Activated T-helper 2 cell treated with anti-CD3 and anti-CD28 coated beads, Interferon-gamma antibody, Interleukin-2, Interleukin-4, amounts not matched to agents 10 μg/mL and 5 μg/mL and 100 μg/mL, durations not matched to agents 14 hours and 24 hours and 36 hours (primary cell): ENCODE measurements around the gene FBLN1. TPM values are rescaled to one million over a fixed set of nuclear protein-coding genes. Genes with fewer than 3 reads are reported as not detected.
"Not testable (repeated sequence)": the region's sequence is repeated elsewhere in the genome, so short reads cannot be mapped to it uniquely, and the experiment has no call there.

Experiments used
- DNase-seq: peaks from one replicate; pipeline ENCODE4 v3.0.0; 2021; ENCODE audit warnings: low spot score
- H3K27ac Mint-ChIP-seq: one replicate; pipeline ENCODE4 v1.8.0; 2021; ENCODE audit warnings: mixed read lengths
- H3K27me3 Mint-ChIP-seq: one replicate; pipeline ENCODE4 v1.8.0; 2021; ENCODE audit warnings: low read depth, mixed read lengths
- H3K36me3 Mint-ChIP-seq: one replicate; pipeline ENCODE4 v1.8.0; 2021; ENCODE audit warnings: low read depth, mixed read lengths
- H3K4me1 Mint-ChIP-seq: one replicate; pipeline ENCODE4 v1.8.0; 2021; ENCODE audit warnings: low read depth, mixed read lengths
- H3K4me3 Mint-ChIP-seq: one replicate; pipeline ENCODE4 v1.8.0; 2021; ENCODE audit warnings: low read depth, mild to moderate bottlenecking, moderate library complexity, mixed read lengths
- H3K9me3 Mint-ChIP-seq: one replicate; pipeline ENCODE4 v1.8.0; 2021; ENCODE audit warnings: mixed read lengths
- intact Hi-C: fragments of 100-400 bp; cut with micrococcal nuclease; formaldehyde crosslinking; loops from one replicate; pipeline ENCODE4 v1.15.1; 2023
- total RNA-seq: library from RNA; stranded (reverse); gene quantifications from 2 replicates; pipeline ENCODE4 v1.2.3, GENCODE V29; 2022

Gene FBLN1
- total RNA-seq, 1 donor from 2014 or later = not detected

- Mint-ChIP-seq H3K4me3 (no peak overlapping the region), H3K36me3 (no peaks in the 10 kb centered on the region), H3K9me3 (no peaks in the 10 kb centered on the region), H3K4me1 (no peaks in the 10 kb centered on the region), H3K27me3 (no peaks in the 10 kb centered on the region), H3K27ac (no peak overlapping the region)
- DNase-seq = no peak
- intact Hi-C loops = no loop called here
Observed at GRCh38 chr22:45529105-45529504, 26.4 kb downstream of the FBLN1 start.

GRCh38 chr22:45529971-45530575 lies 27.4 kb downstream of the FBLN1 start:
- Mint-ChIP-seq H3K27ac (no peak overlapping the region), H3K4me3 (no peak overlapping the region), H3K4me1 (no peaks in the 10 kb centered on the region), H3K36me3 (no peaks in the 10 kb centered on the region), H3K9me3 (no peaks in the 10 kb centered on the region), H3K27me3 (no peaks in the 10 kb centered on the region)
- DNase-seq = no peak
- intact Hi-C loops = no loop called here

- DNase-seq = no peak
- Mint-ChIP-seq H3K36me3 (no peaks in the 10 kb centered on the region), H3K9me3 (no peaks in the 10 kb centered on the region), H3K4me1 (no peaks in the 10 kb centered on the region), H3K27ac (no peak overlapping the region), H3K4me3 (no peak overlapping the region), H3K27me3 (no peaks in the 10 kb centered on the region)
- intact Hi-C loops = no loop called here
Observed at GRCh38 chr22:45531441-45532234, 29.0 kb downstream of the FBLN1 start.

- intact Hi-C loops = no loop called here
- no peaks in the 10 kb centered on the region for H3K4me1 Mint-ChIP-seq
- H3K36me3 Mint-ChIP-seq = no peaks in the 10 kb centered on the region
- H3K27ac Mint-ChIP-seq = no peak overlapping the region
- no peak overlapping the region for H3K4me3 Mint-ChIP-seq
- no peak for DNase-seq
- H3K27me3 Mint-ChIP-seq = no peaks in the 10 kb centered on the region
- no peaks in the 10 kb centered on the region for H3K9me3 Mint-ChIP-seq
Observed at GRCh38 chr22:45532235-45532631, 29.6 kb downstream of the FBLN1 start.

GRCh38 chr22:45533703-45534102 lies 31.0 kb downstream of the FBLN1 start:
- Mint-ChIP-seq H3K4me1 (no peaks in the 10 kb centered on the region), H3K4me3 (no peak overlapping the region), H3K27ac (no peak overlapping the region), H3K36me3 (no peaks in the 10 kb centered on the region), H3K9me3 (no peaks in the 10 kb centered on the region), H3K27me3 (no peaks in the 10 kb centered on the region)
- intact Hi-C loops = no loop called here
- no peak for DNase-seq

- Mint-ChIP-seq H3K9me3 (no peaks in the 10 kb centered on the region), H3K27ac (no peak overlapping the region), H3K4me1 (no peaks in the 10 kb centered on the region), H3K27me3 (no peaks in the 10 kb centered on the region), H3K36me3 (no peaks in the 10 kb centered on the region), H3K4me3 (no peak overlapping the region)
- intact Hi-C loops = no loop called here
- no peak for DNase-seq
Observed at GRCh38 chr22:45534339-45535192, 31.9 kb downstream of the FBLN1 start.

- Mint-ChIP-seq H3K9me3 (no peaks in the 10 kb centered on the region), H3K4me3 (no peak overlapping the region)
Observed at GRCh38 chr22:45535290-45535689, 32.6 kb downstream of the FBLN1 start.

GRCh38 chr22:45535835-45536234 lies 33.2 kb downstream of the FBLN1 start:
- DNase-seq, H3K9me3 Mint-ChIP-seq, intact Hi-C loops, H3K4me3 Mint-ChIP-seq, H3K27me3 Mint-ChIP-seq, H3K27ac Mint-ChIP-seq, H3K36me3 Mint-ChIP-seq, H3K4me1 Mint-ChIP-seq: not testable (repeated sequence)

More at GRCh38 chr22:45535290-45535689, 32.6 kb downstream of the FBLN1 start:
- Mint-ChIP-seq H3K4me1 (no peaks in the 10 kb centered on the region), H3K36me3 (no peaks in the 10 kb centered on the region), H3K27me3 (no peaks in the 10 kb centered on the region), H3K27ac (no peak overlapping the region)
- no peak for DNase-seq
- intact Hi-C loops = no loop called here

- no peaks in the 10 kb centered on the region for H3K9me3 Mint-ChIP-seq
- no peak overlapping the region for H3K27ac Mint-ChIP-seq
- no peaks in the 10 kb centered on the region for H3K4me1 Mint-ChIP-seq
- H3K36me3 Mint-ChIP-seq = no peaks in the 10 kb centered on the region
- intact Hi-C loops = no loop called here
- no peaks in the 10 kb centered on the region for H3K27me3 Mint-ChIP-seq
- no peak overlapping the region for H3K4me3 Mint-ChIP-seq
- no peak for DNase-seq
Observed at GRCh38 chr22:45537734-45538181, 35.1 kb downstream of the FBLN1 start.

GRCh38 chr22:45538281-45538680 lies 35.6 kb downstream of the FBLN1 start:
- H3K27me3 Mint-ChIP-seq = no peaks in the 10 kb centered on the region
- no peak overlapping the region for H3K27ac Mint-ChIP-seq
- no peaks in the 10 kb centered on the region for H3K36me3 Mint-ChIP-seq
- intact Hi-C loops = no loop called here
- no peak for DNase-seq
- no peaks in the 10 kb centered on the region for H3K9me3 Mint-ChIP-seq
- no peak overlapping the region for H3K4me3 Mint-ChIP-seq
- no peaks in the 10 kb centered on the region for H3K4me1 Mint-ChIP-seq

GRCh38 chr22:45540122-45540521 lies 37.4 kb downstream of the FBLN1 start:
- Mint-ChIP-seq H3K27me3 (no peaks in the 10 kb centered on the region), H3K4me1 (no peaks in the 10 kb centered on the region)
- intact Hi-C loops = no loop called here

GRCh38 chr22:45541382-45541979 lies 38.8 kb downstream of the FBLN1 start:
- no peak for DNase-seq
- intact Hi-C loops = no loop called here
- Mint-ChIP-seq H3K4me1 (no peaks in the 10 kb centered on the region), H3K27ac (no peak overlapping the region), H3K4me3 (no peak overlapping the region), H3K27me3 (no peaks in the 10 kb centered on the region), H3K9me3 (no peaks in the 10 kb centered on the region), H3K36me3 (no peaks in the 10 kb centered on the region)

More at GRCh38 chr22:45540122-45540521, 37.4 kb downstream of the FBLN1 start:
- no peak for DNase-seq
- Mint-ChIP-seq H3K9me3 (no peaks in the 10 kb centered on the region), H3K27ac (no peak overlapping the region), H3K36me3 (no peaks in the 10 kb centered on the region), H3K4me3 (no peak overlapping the region)
